Kidney (tissue), 14 donors: ENCODE results near the gene CCDC107. TPM values are rescaled to one million over a fixed set of nuclear protein-coding genes. Genes with fewer than 3 reads are reported as not detected.
A peak's percentile ranks its signal among the peaks of the same experiment; 100 is the strongest.

Experiments
- DNase-seq, 5 donors: peaks; one replicate each; pipeline ENCODE4 v3.0.0-alpha.2; 2013 to 2020
- FAIRE-seq: peaks from 2 replicates; lab custom pipeline; 2012; peaks lifted over from hg19 to GRCh38; lab: Jason Lieb, UNC
- H3K27ac ChIP-seq, 2 donors: one replicate each; pipeline ENCODE4 v1.7.0; 2013; ENCODE audit warnings: low read depth in 2 of 2, low read length in 2 of 2, inconsistent platforms in 1 of 2
- H3K27me3 ChIP-seq: one replicate; pipeline ENCODE4 v1.7.1; 2013; ENCODE audit warnings: low read length, inconsistent platforms; ENCODE audit not compliant: control insufficient read depth, insufficient read depth
- H3K36me3 ChIP-seq, 3 donors: one replicate each; pipeline versions ENCODE4 v1.7.0 to v1.7.1; 2013; ENCODE audit warnings: low read length in 3 of 3, control low read depth in 1 of 3, inconsistent platforms in 1 of 3; ENCODE audit not compliant: insufficient read depth in 3 of 3, control insufficient read depth in 2 of 3
- H3K4me1 ChIP-seq, 3 donors: one replicate each; pipeline versions ENCODE4 v1.7.0 to v1.7.1; 2013; ENCODE audit warnings: low read length in 3 of 3, inconsistent platforms in 1 of 3, low read depth in 1 of 3; ENCODE audit not compliant: control insufficient read depth in 2 of 3, insufficient read depth in 2 of 3
- H3K4me3 ChIP-seq, 3 donors: one replicate each; pipeline versions ENCODE4 v1.7.0 to v1.8.1; 2013; ENCODE audit warnings: low read length in 3 of 3, control low read depth in 1 of 3, inconsistent platforms in 1 of 3
- H3K9ac ChIP-seq, 3 donors: one replicate each; pipeline versions ENCODE4 v1.7.0 to v1.7.1; 2013; ENCODE audit warnings: low read length in 3 of 3, control low read depth in 1 of 3, inconsistent platforms in 1 of 3
- H3K9me3 ChIP-seq, 3 donors: one replicate each; pipeline versions ENCODE4 v1.7.0 to v1.7.1; 2013; ENCODE audit warnings: low read length in 3 of 3, control low read depth in 1 of 3, inconsistent platforms in 1 of 3; ENCODE audit not compliant: control insufficient read depth in 2 of 3, insufficient read depth in 1 of 3
- CTCF ChIP-seq: IDR thresholded peaks from 3 replicates; pipeline ENCODE4 v1.5.1; 2012; ENCODE audit warnings: mild to moderate bottlenecking, moderate library complexity, borderline replicate concordance; ENCODE audit not compliant: insufficient read depth; ENCODE audit errors: extremely low read depth
- intact Hi-C: fragments of 100-400 bp; cut with DNase I; formaldehyde crosslinking; loops from one replicate; pipeline ENCODE4 v1.11.1; 2022
- polyA plus RNA-seq: library from polyadenylated mRNA; stranded (reverse); fragments of 350-450 nt; fragmentation: Illumina TruSeq; extraction: RNeasy Lipid Tissue Mini Kit (QIAGEN cat#74804); gene quantifications from one replicate; pipeline ENCODE4 v1.2.3, GENCODE V29; 2014; ENCODE audit warnings: low read depth, low replicate concordance; ENCODE audit not compliant: insufficient read depth
- total RNA-seq: library from RNA; stranded (reverse); fragmentation: NEBNext Ultra II Directional; extraction: Animal tissue kit (Norgen Biotek cat#: 25700); gene quantifications from one replicate; pipeline ENCODE4 v1.2.1, GENCODE V29; 2021
- donor health status: control.
- donor health status: control.
- donor health status: control.
- donor health status: control.
- donor health status: control.
- donor health status: DM: yes; HTN: yes; CAD: no.
- donor health status: Normal renal cell carcinoma (clear cell type).

CCDC107 gene
- total and polyA plus RNA-seq, 2 donors from 2014 or later, result 26.8 to 52.3 TPM

GRCh38 chr9:35666549-35666948 lies 8.5 kb downstream of the CCDC107 start:
- FAIRE-seq (no peak), DNase-seq (no peak)
- Histone ChIP-seq H3K27me3 (no peaks in the 10 kb centered on the region), H3K4me3 (no peak overlapping the region), H3K4me1 (peaks cover 0 to 18% (median 16%) of the 10 kb centered on the region in 3 donors), H3K9me3 (no peaks in the 10 kb centered on the region), H3K27ac (no peak overlapping the region), H3K36me3 (no peaks in the 10 kb centered on the region), H3K9ac (no peak overlapping the region)
- intact Hi-C loops, result no loop called here
- TF ChIP-seq CTCF, result no peak

- peaks cover 0 to 18% (median 16%) of the 10 kb centered on the region in 3 donors for H3K4me1 ChIP-seq
- H3K9me3 ChIP-seq, result no peaks in the 10 kb centered on the region
- no peak overlapping the region for H3K9ac ChIP-seq
- no peak overlapping the region for H3K27ac ChIP-seq
- DNase-seq, result no peak
- H3K36me3 ChIP-seq, result no peaks in the 10 kb centered on the region
- no peak for TF ChIP-seq CTCF
- H3K27me3 ChIP-seq, result no peaks in the 10 kb centered on the region
- intact Hi-C loops, result no loop called here
- no peak for FAIRE-seq
- no peak overlapping the region for H3K4me3 ChIP-seq
Measured at GRCh38 chr9:35667939-35668338, 9.8 kb downstream of the CCDC107 start.

- H3K36me3 ChIP-seq, result no peaks in the 10 kb centered on the region
- no peak overlapping the region for H3K4me3 ChIP-seq
- intact Hi-C loops, result no loop called here
- no peak for TF ChIP-seq CTCF
- no peaks in the 10 kb centered on the region for H3K9me3 ChIP-seq
- H3K4me1 ChIP-seq, result peaks cover 0 to 18% (median 15%) of the 10 kb centered on the region in 3 donors
- no peak overlapping the region for H3K9ac ChIP-seq
- DNase-seq (peak in 3 of 5 donors; percentile 8 to 75 (median 35)), FAIRE-seq (peak; percentile 15)
- no peaks in the 10 kb centered on the region for H3K27me3 ChIP-seq
- peak overlapping the region; percentile 37 to 49 for H3K27ac ChIP-seq
Measured at GRCh38 chr9:35669331-35670145, 11.4 kb downstream of the CCDC107 start.
